ENCODE results near the gene CTCF.

Gene CTCF

GRCh38 chr16:67641779-67642708 is 79.7 kb downstream of the CTCF start:
- POLR2A ChIA-PET = interaction anchor here (1.1 kb wide), 1 partner anchor 94 kb away, joined by 4 read pairs; no protein-coding TSS in a partner anchor
- CTCF ChIA-PET = interaction anchor here (0.6 to 12.2 kb wide), 12 partner anchors 9 to 148 kb away, joined by 3 to 113 read pairs (median 4); partner anchors contain the start of genes C16orf86, CTCF and ENKD1
- Histone ChIP-seq H3K4me1 (ENCODE audit: control extremely low read depth in 1 of 4, control insufficient read depth in 4 of 4, insufficient read depth in 4 of 4, low read length in 3 of 4) (peaks cover 0 to 22% (median 18%) of the 10 kb centered on the region in 4 experiments), H3K36me3 (ENCODE audit: control insufficient read depth in 4 of 4, insufficient read depth in 4 of 4, low read length in 3 of 4) (peaks cover 9 to 38% (median 23%) of the 10 kb centered on the region in 4 experiments), H3K9me3 (ENCODE audit: control extremely low read depth in 1 of 5, control insufficient read depth in 4 of 5, insufficient read depth in 2 of 5, low read depth in 1 of 5, low read length in 4 of 5) (no peaks in the 10 kb centered on the region), H3K4me3 (ENCODE audit: control insufficient read depth in 1 of 7, extremely low read depth in 1 of 7, insufficient read depth in 4 of 7, low read depth in 2 of 7, low read length in 6 of 7) (no peak overlapping the region), H3K27me3 (replicated peaks in 2 of 5; ENCODE audit: control insufficient read depth in 4 of 5, insufficient read depth in 5 of 5, low read length in 4 of 5) (no peaks in the 10 kb centered on the region), H3K27ac (ENCODE audit: insufficient read depth in 1 of 2, low read depth in 1 of 2, low read length in 2 of 2, poor library complexity in 1 of 2, severe bottlenecking in 2 of 2) (no peak overlapping the region)
- no peak for DNase-seq
- 88% methylated on average over 10 of the region's 10 CpGs for WGBS (ENCODE audit: insufficient coverage)

GRCh38 chr16:67644038-67644437 is 81.7 kb downstream of the CTCF start:
- H3K4me1 ChIP-seq (ENCODE audit: control extremely low read depth in 1 of 4, control insufficient read depth in 4 of 4, insufficient read depth in 4 of 4, low read length in 3 of 4) = peaks cover 0 to 22% (median 18%) of the 10 kb centered on the region in 4 experiments
- peak overlapping the region in 1 of 2 experiments; percentile 81 for H3K27ac ChIP-seq (ENCODE audit: insufficient read depth in 1 of 2, low read depth in 1 of 2, low read length in 2 of 2, poor library complexity in 1 of 2, severe bottlenecking in 2 of 2)
- 95% methylated on average over 9 of the region's 9 CpGs for WGBS (ENCODE audit: insufficient coverage)
- peaks cover 0 to 32% (median 24%) of the 10 kb centered on the region in 4 experiments for H3K36me3 ChIP-seq (ENCODE audit: control insufficient read depth in 4 of 4, insufficient read depth in 4 of 4, low read length in 3 of 4)
- DNase-seq = no peak
- no peaks in the 10 kb centered on the region for H3K9me3 ChIP-seq (ENCODE audit: control extremely low read depth in 1 of 5, control insufficient read depth in 4 of 5, insufficient read depth in 2 of 5, low read depth in 1 of 5, low read length in 4 of 5)
- ChIA-PET CTCF (interaction anchor here (0.7 to 12.2 kb wide), 19 partner anchors 11 to 163 kb away, joined by 3 to 113 read pairs (median 8); partner anchors contain the start of genes ACD, C16orf86, CTCF and ENKD1), POLR2A (interaction anchor here (3.1 kb wide), 1 partner anchor 97 kb away, joined by 13 read pairs; no protein-coding TSS in a partner anchor)
- peak overlapping the region in 2 of 7 experiments; percentile 71 to 80 for H3K4me3 ChIP-seq (ENCODE audit: control insufficient read depth in 1 of 7, extremely low read depth in 1 of 7, insufficient read depth in 4 of 7, low read depth in 2 of 7, low read length in 6 of 7)
- H3K27me3 ChIP-seq (replicated peaks in 2 of 5; ENCODE audit: control insufficient read depth in 4 of 5, insufficient read depth in 5 of 5, low read length in 4 of 5) = no peaks in the 10 kb centered on the region

DNA sequence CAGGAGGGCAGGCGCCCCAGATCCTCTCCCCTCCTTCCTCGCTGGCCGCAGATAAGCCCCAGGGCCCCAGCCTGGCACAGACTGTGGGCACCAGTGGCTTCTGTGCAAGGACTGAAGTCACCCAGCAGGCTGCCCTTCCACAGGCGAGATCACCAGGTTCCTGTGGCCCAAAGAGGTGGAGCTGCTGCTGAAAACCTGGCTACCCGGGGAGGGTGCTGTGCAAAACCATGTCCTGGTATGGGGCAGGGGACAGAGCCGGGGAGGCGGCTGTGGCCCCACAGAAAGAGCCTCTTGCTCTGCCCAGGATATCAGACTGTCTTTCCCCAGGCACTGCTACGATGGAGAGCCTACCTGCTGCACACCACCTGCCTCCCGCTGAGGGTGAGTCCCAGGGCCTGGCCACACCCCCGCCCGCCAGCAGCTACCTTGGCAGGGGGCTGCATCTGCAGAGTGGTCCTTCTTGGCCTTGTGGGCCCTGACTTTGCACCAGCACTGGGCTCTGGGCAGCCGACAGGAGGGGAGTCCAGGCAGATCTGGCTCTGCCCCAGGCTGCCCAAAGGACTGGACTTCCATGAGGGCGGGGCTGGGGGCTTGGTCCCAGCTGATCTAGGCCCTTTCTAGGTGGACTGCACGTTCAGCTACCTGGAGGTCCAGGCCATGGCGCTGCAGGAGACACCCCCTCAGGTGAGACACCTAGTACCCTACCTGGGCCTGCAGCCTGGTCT is 83.2 kb downstream of the CTCF start:
- peak overlapping the region; percentile 38 to 80 (median 61) for H3K4me3 ChIP-seq (ENCODE audit: control insufficient read depth in 1 of 7, extremely low read depth in 1 of 7, insufficient read depth in 4 of 7, low read depth in 2 of 7, low read length in 6 of 7)
- H3K36me3 ChIP-seq (ENCODE audit: control insufficient read depth in 4 of 4, insufficient read depth in 4 of 4, low read length in 3 of 4) = peaks cover 6 to 40% (median 31%) of the 10 kb centered on the region in 4 experiments
- peaks cover 0 to 22% (median 19%) of the 10 kb centered on the region in 4 experiments for H3K4me1 ChIP-seq (ENCODE audit: control extremely low read depth in 1 of 4, control insufficient read depth in 4 of 4, insufficient read depth in 4 of 4, low read length in 3 of 4)
- DNase-seq = peak in 2 of 3 donors; percentile 45 to 65
- H3K9me3 ChIP-seq (ENCODE audit: control extremely low read depth in 1 of 5, control insufficient read depth in 4 of 5, insufficient read depth in 2 of 5, low read depth in 1 of 5, low read length in 4 of 5) = no peaks in the 10 kb centered on the region
- ChIA-PET CTCF (interaction anchor here (0.7 to 12.2 kb wide), 23 partner anchors 13 to 164 kb away, joined by 3 to 113 read pairs (median 8); partner anchors contain the start of genes ACD, ATP6V0D1, C16orf86 and CTCF), POLR2A (interaction anchor here (0.7 to 3.1 kb wide), 7 partner anchors 12 to 108 kb away, joined by 3 to 13 read pairs (median 3); partner anchors contain the start of gene ACD)
- WGBS (ENCODE audit: insufficient coverage) = 61% methylated on average over 15 of the region's 15 CpGs
- H3K27ac ChIP-seq (ENCODE audit: insufficient read depth in 1 of 2, low read depth in 1 of 2, low read length in 2 of 2, poor library complexity in 1 of 2, severe bottlenecking in 2 of 2) = peak overlapping the region; percentile 54 to 81
- no peaks in the 10 kb centered on the region for H3K27me3 ChIP-seq (replicated peaks in 2 of 5; ENCODE audit: control insufficient read depth in 4 of 5, insufficient read depth in 5 of 5, low read length in 4 of 5)

DNA sequence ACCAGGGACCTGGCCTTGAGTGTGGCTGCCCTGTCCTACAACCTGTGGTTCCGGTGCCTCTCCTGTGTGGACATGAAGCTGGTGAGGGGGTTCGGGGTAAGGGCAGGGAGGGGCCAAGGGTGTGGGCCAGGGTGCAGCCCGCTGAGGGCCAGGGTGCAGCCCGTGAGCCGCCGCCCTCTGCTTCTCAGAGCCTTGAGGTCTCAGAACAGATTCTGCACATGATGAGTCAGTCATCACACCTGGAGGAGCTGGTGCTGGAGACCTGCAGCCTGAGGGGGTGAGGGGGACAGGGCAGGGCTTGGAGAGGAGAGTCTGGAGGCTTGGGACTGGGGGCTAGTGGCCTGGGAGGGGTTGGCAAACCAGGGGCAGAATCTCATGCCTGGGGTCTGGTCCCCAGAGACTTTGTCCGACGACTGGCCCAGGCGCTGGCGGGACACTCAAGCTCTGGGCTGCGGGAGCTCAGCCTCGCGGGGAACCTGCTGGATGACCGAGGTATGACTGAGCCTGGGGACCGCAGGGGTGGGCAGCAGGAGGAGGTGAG is 84.9 kb downstream of the CTCF start:
- no peak for DNase-seq
- no peak overlapping the region for H3K4me3 ChIP-seq (ENCODE audit: control insufficient read depth in 1 of 7, extremely low read depth in 1 of 7, insufficient read depth in 4 of 7, low read depth in 2 of 7, low read length in 6 of 7)
- POLR2A ChIA-PET = interaction anchor here (0.6 kb wide), 2 partner anchors 100 to 171 kb away, joined by 3 to 4 read pairs; no protein-coding TSS in a partner anchor
- no peaks in the 10 kb centered on the region for H3K9me3 ChIP-seq (ENCODE audit: control extremely low read depth in 1 of 5, control insufficient read depth in 4 of 5, insufficient read depth in 2 of 5, low read depth in 1 of 5, low read length in 4 of 5)
- CTCF ChIA-PET = interaction anchor here (1.4 to 12.2 kb wide), 7 partner anchors 12 to 127 kb away, joined by 5 to 113 read pairs (median 55); partner anchors contain the start of genes ACD, C16orf86, CTCF and ENKD1
- no peaks in the 10 kb centered on the region for H3K27me3 ChIP-seq (replicated peaks in 2 of 5; ENCODE audit: control insufficient read depth in 4 of 5, insufficient read depth in 5 of 5, low read length in 4 of 5)
- peak overlapping the region in 1 of 2 experiments; percentile 5 for H3K27ac ChIP-seq (ENCODE audit: insufficient read depth in 1 of 2, low read depth in 1 of 2, low read length in 2 of 2, poor library complexity in 1 of 2, severe bottlenecking in 2 of 2)
- H3K36me3 ChIP-seq (ENCODE audit: control insufficient read depth in 4 of 4, insufficient read depth in 4 of 4, low read length in 3 of 4) = peaks cover 6 to 56% (median 46%) of the 10 kb centered on the region in 4 experiments
- H3K4me1 ChIP-seq (ENCODE audit: control extremely low read depth in 1 of 4, control insufficient read depth in 4 of 4, insufficient read depth in 4 of 4, low read length in 3 of 4) = peaks cover 0 to 22% (median 19%) of the 10 kb centered on the region in 4 experiments
- WGBS (ENCODE audit: insufficient coverage) = 97% methylated on average over 14 of the region's 15 CpGs

DNA sequence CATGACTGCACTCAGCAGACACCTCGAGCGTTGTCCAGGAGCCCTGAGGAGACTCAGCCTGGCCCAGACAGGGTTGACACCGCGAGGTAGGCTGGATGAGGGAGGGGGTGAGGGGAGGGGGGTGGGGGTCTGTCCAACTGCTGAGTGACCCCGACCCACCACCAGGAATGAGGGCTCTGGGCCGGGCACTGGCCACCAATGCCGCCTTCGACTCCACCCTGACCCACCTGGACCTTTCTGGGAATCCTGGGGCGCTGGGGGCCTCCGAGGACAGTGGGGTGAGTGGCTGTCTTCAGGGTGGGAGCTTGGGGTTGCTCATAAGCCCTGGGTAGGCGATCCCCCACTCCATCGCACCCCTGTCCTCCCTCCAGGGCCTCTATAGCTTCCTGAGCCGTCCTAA is 85.4 kb downstream of the CTCF start:
- ChIA-PET CTCF (interaction anchor here (1.4 to 12.2 kb wide), 6 partner anchors 12 to 128 kb away, joined by 5 to 113 read pairs (median 62); partner anchors contain the start of genes ACD, C16orf86, CTCF and ENKD1), POLR2A (interaction anchor here (0.6 kb wide), 2 partner anchors 101 to 171 kb away, joined by 3 to 4 read pairs; no protein-coding TSS in a partner anchor)
- 94% methylated on average over 9 of the region's 13 CpGs for WGBS (ENCODE audit: insufficient coverage)

DNA sequence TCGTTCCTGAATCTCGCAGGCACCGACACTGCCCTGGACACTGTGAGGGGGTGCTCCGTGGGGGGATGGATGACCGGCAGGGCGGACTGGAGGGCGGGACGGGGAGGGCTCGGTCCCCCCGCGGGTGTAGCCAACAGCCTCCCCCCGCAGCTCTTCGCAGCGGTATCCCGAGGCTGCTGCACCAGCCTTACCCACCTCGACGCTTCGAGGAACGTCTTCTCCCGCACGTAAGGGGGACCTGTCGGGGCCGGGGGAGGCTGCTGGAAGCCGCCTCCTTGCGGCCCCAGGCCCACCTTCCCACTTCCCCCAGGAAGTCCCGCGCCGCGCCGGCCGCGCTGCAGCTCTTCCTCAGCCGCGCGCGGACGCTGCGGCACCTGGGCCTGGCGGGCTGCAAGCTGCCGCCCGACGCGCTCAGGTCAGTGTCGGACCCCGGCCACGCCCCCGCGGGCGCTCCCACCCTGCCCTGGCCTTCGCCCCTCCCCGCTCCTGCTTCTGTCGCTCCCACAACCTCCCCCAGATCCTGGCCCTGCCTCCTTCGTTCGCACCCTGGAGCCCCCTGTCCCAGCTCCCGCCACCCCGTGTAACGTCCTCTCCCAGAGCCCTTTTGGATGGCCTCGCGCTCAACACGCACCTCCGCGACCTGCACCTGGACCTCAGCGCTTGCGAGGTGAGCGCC is 85.9 kb downstream of the CTCF start:
- Histone ChIP-seq H3K27ac (ENCODE audit: insufficient read depth in 1 of 2, low read depth in 1 of 2, low read length in 2 of 2, poor library complexity in 1 of 2, severe bottlenecking in 2 of 2) (no peak overlapping the region), H3K4me3 (ENCODE audit: control insufficient read depth in 1 of 7, extremely low read depth in 1 of 7, insufficient read depth in 4 of 7, low read depth in 2 of 7, low read length in 6 of 7) (no peak overlapping the region), H3K4me1 (ENCODE audit: control extremely low read depth in 1 of 4, control insufficient read depth in 4 of 4, insufficient read depth in 4 of 4, low read length in 3 of 4) (peaks cover 0 to 22% (median 19%) of the 10 kb centered on the region in 4 experiments), H3K9me3 (ENCODE audit: control extremely low read depth in 1 of 5, control insufficient read depth in 4 of 5, insufficient read depth in 2 of 5, low read depth in 1 of 5, low read length in 4 of 5) (no peaks in the 10 kb centered on the region), H3K27me3 (replicated peaks in 2 of 5; ENCODE audit: control insufficient read depth in 4 of 5, insufficient read depth in 5 of 5, low read length in 4 of 5) (no peaks in the 10 kb centered on the region), H3K36me3 (ENCODE audit: control insufficient read depth in 4 of 4, insufficient read depth in 4 of 4, low read length in 3 of 4) (peaks cover 6 to 60% (median 47%) of the 10 kb centered on the region in 4 experiments)
- CTCF ChIA-PET = interaction anchor here (1.4 to 12.2 kb wide), 5 partner anchors 11 to 128 kb away, joined by 5 to 113 read pairs (median 70); partner anchors contain the start of genes ACD, C16orf86, ENKD1 and PARD6A
- POLR2A ChIA-PET = interaction anchor here (0.6 kb wide), 1 partner anchor 172 kb away, joined by 4 read pairs; no protein-coding TSS in a partner anchor
- DNase-seq = no peak
- WGBS (ENCODE audit: insufficient coverage) = 95% methylated on average over 54 of the region's 65 CpGs

More for the DNA sequence above, 85.4 kb downstream of the CTCF start:
- Histone ChIP-seq H3K27ac (ENCODE audit: insufficient read depth in 1 of 2, low read depth in 1 of 2, low read length in 2 of 2, poor library complexity in 1 of 2, severe bottlenecking in 2 of 2) (no peak overlapping the region), H3K27me3 (replicated peaks in 2 of 5; ENCODE audit: control insufficient read depth in 4 of 5, insufficient read depth in 5 of 5, low read length in 4 of 5) (no peaks in the 10 kb centered on the region), H3K36me3 (ENCODE audit: control insufficient read depth in 4 of 4, insufficient read depth in 4 of 4, low read length in 3 of 4) (peaks cover 6 to 60% (median 47%) of the 10 kb centered on the region in 4 experiments), H3K4me1 (ENCODE audit: control extremely low read depth in 1 of 4, control insufficient read depth in 4 of 4, insufficient read depth in 4 of 4, low read length in 3 of 4) (peaks cover 0 to 22% (median 19%) of the 10 kb centered on the region in 4 experiments), H3K4me3 (ENCODE audit: control insufficient read depth in 1 of 7, extremely low read depth in 1 of 7, insufficient read depth in 4 of 7, low read depth in 2 of 7, low read length in 6 of 7) (no peak overlapping the region), H3K9me3 (ENCODE audit: control extremely low read depth in 1 of 5, control insufficient read depth in 4 of 5, insufficient read depth in 2 of 5, low read depth in 1 of 5, low read length in 4 of 5) (no peaks in the 10 kb centered on the region)
- DNase-seq = no peak

All from common myeloid progenitor, CD34-positive (primary cell).